Measurements from ENCODE around the gene TEPSIN.

TEPSIN gene

DNA sequence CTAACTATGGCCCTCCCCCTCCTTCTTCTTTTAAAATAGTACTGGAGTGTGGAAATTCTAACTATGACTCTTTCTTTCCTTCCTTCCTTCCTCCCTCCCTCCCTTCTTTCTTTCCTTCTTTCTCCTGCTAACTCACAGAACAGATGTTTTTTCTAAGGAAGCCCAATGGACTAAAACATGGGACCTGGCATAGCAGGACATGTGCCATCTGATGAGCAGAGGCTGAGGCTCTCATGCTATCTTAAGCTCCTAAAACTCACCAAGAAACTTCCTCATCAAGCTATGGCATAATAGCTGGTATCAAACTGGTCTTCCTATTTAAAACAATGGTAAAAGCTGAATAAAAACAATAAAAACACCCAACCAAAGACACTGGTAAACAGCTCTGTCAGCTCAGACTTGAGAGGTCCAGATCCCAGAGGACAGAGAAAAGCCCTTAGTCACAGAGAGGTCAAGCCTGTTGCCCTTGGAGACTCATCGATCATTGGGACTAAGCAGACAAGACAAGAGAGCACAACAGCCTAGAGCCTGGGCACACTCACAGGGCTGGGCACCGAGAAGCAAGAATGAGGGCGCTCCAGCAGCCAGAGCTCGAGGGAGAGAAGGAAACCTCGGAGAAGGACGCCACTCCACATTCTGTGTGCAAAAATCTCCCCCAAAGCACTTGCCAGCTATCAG lies 28.7 kb upstream of the TEPSIN start:
- DNase-seq (ENCODE audit: low read depth in 3 of 3) = no peak

DNA sequence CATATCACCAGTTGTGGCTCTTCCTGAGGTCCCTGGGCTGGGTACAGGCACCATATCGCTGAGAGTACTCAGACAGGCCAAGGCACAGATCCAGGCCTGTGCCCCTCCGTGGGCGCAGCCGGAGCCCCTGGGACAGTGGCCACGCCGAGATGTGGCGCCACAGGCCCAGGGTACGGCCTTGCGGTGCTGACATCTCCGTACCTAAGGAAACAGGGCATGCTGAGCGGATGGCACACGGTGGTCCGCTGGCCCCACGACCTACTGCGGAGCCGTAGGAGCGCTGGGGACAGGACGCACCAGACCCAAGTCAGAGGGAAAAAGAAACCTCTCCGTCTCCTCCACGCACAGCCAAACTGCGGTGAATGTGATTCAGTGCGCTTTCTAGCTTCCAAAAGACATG lies 26.7 kb upstream of the TEPSIN start:
- no peak for DNase-seq (ENCODE audit: low read depth in 3 of 3)

DNA sequence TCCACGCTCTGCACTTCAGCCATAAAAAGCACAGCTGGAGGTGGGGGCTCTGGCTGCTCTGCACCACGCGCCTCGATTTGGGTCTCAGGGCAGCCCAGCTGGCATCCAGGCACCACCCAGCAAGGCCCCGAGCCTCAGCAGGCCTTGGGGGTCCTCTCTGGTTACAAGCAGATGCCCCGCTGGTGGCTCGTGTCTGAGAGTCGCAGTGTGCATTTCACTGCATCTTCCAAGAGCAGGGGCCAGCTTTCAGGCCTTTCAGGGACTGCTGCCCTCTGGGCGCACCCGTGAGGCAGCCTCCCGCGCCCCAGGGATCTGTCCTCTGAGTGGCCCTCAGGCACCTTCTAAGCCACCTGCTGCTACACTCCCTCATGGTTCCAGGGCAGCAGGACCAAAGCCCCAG lies 25.8 kb upstream of the TEPSIN start:
- no peak for DNase-seq (ENCODE audit: low read depth in 3 of 3)

DNA sequence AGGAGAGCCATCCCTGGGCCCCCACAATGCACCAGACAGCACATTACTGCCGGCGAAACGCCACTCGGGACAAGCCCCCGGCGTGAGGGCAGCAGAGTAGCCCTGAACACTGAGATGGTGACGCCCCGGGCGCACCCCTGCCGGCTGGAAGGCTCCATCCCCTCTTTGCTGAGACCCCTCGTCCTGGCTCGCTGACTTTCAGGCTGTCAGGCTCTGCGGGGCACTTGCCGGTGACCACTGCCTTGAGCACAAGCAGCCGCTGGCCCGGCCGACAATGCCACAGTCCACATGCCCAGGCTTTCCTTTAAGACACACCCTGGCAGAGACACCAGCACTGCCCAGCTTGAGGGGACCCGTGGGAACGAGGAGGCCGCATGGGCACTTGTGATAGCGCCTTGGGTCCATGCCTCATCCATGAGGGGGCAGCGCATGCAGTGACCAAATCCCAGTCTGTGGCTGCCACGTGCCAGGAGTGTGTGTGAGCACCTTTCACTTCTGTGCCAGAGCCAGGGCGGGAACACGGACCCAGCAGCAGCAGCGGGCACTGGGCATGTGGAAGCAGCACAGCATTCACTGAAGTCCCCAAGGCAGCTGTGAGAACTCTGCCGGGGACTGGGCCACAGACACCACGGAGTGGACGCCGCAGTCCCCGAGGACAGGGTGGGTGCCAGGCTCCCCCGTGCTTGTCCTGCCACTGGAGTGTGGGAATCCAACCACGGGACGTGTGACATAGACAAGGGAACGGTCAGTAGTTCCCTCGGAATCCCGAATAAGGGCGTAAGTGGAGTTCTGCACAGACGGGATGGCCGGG lies 24.7 kb upstream of the TEPSIN start:
- DNase-seq (ENCODE audit: low read depth in 3 of 3) = no peak

DNA sequence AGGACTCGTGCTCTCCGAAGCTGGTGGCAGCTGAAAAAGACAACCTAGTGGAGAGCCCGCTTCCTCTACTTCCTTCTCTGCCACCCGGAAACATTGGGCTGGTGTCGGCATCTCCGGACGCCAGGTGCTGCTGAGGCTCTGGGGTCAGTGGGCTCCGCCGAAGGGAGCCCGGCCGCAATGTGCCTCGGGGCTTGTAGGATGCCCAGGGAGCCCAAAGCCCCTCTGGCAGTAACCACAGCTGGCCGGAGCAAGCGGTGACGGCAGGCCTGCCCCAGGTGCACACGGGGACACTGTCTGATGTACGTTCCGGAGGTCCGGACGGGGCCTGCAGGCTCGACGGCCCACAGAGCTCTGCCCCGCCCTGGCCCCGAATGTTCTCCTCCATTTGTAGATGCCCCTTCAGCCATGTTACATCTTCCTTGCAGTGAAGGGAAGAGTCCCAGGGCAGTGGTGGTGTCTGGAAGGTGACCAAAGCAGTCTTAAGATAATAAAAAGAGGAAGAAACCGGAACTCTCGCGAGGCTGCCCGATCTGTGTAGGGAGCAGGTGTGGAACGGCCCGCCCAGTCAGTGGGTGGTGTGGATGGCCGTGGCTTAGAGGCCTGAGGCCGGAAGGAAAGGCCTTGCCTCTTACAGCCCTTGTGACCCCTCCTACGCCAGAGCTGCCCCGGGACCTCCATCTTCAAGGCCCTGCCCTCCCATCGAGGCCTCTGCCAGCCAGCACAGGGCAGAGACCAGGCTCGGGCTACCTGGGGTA lies 22.9 kb upstream of the TEPSIN start:
- DNase-seq (ENCODE audit: low read depth in 3 of 3) = no peak

DNA sequence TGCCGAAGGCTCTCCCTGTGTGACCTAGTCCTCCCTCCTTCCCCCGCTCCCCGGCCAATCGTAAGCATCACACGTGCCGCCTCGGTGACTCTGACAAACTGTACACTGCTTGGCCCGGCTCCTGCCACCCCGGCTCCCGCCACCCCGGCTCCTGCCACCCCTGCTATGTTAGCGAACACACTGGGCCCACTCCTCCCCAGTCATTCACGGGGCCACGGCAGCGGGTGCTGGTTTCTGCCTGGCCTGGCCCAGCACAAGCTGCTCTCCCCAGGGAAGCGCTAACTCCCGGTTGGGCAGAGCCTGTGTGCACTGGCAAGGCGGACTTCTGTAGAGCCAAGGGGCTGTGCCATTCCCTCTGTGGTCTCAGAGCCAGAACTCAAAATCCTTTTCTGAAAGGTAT lies 22.2 kb upstream of the TEPSIN start:
- DNase-seq (ENCODE audit: low read depth in 3 of 3) = no peak

DNA sequence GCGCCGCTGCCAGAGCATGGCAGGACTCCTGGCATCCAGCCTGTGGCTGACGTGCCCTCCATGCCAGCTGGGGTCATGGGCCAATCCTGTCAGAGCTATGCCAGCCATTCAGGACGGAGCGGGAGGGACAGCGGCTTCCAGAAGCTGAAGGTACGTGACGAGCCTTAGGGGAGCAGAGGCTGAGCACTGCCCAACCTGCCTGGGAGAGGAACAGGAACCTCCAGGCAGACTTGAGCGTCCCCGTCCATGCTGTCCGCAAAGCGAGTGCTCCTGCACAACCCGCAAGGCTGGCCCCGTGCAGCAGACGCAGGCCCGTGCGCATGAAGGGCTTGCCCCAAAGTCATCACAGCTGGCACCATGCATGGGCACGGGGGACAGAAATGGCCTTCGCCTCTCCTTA lies 21.8 kb upstream of the TEPSIN start:
- no peak for DNase-seq (ENCODE audit: low read depth in 3 of 3)

DNA sequence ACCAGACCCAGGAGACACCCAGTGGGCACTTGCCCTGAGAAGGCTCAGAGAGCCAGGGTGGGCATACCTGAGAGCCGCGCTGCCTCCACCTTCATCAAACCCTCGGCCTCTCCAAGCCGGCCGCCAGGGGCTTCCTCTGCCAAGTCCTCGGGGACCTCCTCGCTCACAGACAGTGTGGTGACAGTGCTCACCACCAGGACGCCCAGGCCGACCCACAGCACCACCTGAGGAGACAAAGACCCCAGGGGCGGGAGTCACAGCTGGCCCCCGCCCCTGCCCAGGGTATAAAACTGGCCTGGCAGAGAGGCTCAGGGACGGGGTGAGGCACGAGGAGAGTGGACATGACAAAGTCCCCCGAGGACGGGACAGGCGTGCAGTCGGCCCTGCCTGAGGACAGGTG lies 21.3 kb upstream of the TEPSIN start:
- no peak for DNase-seq (ENCODE audit: low read depth in 3 of 3)

DNA sequence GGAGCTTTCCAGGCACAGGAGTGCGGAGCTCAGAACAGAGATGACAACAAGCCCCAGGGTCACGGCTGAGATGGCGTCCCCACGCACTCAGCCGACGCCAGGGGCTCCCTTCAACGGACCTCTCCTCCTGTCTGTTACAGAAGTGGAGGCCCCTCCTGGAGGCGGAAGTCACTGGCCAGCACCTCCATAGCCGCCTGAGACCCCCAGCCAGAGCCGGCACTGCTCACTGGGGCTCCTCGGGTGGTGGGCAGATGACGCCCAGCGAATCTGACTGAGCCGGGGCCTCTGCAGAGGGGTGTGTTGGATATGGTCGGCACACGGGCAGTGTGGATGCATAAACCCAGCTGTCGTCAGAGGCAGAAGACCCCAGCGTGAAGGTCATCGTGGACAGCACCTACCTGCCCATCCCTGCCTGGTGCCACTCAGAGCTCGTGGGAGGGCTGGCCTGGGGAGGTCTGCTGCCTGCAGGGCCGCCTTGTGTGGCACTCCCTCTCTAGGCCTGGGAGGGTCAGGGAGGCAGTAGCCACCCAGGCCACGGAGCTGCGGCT lies 20.3 kb upstream of the TEPSIN start:
- DNase-seq (ENCODE audit: low read depth in 3 of 3) = no peak

DNA sequence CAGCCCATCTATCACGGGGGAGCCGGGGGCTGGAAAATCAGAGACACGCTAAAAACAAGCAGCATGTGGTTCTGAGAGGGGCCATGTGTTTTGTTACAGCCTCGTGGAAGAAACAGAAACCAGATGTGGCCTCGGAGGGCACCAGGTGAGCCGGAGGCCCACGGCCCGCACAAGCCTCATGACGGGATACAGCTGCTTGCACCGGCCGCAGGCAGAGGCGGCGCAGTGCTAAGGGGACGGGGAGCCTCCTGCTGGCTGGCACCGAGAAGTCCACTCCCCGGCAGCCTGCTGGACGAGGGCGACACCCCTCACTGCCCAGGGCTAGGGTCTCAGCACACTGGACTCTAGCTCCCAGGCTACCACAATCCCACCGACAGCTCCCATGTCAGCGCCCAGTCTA lies 19.4 kb upstream of the TEPSIN start:
- no peak for DNase-seq (ENCODE audit: low read depth in 3 of 3)

DNA sequence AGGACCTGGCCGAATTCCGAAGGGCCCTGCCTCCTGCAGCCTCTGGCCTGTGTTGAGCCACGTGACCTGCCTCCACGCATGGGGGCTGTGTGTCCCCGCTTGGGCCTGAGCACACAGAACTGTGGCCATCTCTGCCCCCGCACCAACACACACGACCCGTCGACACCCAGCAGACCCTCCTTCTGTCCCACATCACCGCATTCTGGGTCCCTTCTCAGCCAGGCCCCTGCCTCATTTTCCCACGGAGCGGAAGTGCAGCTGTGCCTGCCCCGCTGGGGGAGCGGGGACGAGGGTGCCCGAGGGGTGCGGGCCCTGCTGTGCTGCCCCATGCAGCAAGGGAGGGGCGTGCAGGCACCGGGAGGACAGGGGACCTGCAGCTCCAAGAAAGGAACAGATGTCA lies 18.7 kb upstream of the TEPSIN start:
- DNase-seq (ENCODE audit: low read depth in 3 of 3) = no peak

DNA sequence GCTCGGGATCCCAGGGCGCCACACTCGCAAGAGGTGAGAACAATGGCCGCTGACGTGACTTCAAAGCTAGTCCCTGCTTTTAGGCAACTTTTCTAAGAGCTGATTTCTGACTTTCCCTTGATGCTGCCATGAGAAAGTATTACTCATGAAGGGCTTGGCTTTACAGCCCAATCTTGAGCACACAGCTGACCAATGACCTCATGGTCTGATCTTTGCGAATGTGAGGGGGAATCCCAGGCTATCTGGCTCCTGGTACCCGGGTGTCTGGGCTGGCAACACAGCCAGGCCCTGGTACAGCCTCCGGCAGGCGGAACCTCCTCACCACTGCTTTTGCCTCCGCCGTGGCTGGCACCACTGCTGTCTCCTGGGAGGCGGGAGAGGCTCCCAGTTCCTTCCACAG lies 17.8 kb upstream of the TEPSIN start:
- no peak for DNase-seq (ENCODE audit: low read depth in 3 of 3)

DNA sequence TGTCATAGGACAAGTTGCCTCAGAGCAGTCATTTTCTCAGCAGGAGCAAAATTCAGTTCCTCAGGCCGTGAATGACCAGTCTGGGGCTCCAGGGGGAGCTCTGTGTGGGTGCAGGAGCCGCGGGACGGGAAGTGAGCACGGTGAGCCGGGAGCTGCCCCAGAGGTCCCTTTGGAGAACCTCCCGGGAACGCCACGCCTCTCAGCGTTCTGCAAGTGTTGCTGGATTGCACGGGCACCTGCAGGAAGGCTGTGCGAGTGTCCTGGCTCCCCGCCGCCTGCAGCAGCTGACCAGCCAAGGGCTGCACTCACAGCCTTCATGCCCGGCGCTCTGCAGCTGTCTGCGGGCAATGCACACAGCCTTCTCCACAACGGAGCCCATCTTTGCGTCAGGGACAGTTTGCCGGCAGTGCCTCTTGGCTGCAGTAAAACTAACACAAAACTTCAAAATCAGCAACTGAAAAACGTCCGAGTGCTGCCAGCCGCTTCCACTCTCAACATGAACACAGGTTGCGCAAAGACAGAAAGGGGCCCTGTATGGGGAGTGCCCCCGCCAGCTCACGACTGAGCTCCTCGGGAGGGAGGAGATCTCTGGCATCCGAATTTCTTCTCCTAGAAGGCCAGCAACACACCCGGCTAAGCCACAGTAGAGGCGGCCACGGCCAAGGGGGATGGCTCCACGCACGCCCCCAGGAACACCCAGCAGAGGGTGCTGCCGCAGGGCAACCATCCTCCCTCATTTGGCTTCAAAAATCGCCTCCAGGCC lies 16.3 kb upstream of the TEPSIN start:
- no peak for DNase-seq (ENCODE audit: low read depth in 3 of 3)

DNA sequence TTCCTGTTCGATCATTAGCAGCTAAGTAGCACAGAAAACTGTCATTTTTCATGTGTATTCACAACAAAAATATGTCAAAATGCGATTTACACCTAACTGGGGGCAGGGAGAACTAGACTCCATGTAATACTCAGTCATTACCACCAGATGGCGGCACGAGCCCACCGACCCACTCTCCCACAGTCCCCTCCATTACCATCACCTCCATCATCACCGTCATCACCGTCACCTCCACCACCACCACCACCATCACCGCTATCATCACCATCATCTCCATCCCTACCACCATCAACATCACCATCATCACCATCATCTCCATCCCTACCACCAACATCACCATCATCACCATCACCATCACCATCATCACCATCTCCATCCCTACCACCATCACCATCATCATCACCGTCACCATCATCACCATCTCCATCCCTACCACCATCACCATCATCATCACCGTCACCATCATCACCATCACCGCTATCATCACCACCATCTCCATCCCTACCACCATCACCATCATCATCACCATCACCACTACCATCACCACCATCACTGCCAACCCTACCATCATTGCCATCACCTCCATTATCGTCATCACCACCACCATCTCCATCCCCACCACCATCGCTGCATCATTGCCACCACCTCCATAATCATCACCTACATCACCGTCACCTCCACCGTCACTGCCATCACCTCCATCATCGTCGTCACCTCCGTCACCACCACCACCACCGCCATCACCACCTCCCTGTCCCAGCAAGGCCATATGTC lies 14.7 kb upstream of the TEPSIN start:
- DNase-seq (ENCODE audit: low read depth in 3 of 3) = peak in 2 of 3 donors; percentile 34 to 43

DNA sequence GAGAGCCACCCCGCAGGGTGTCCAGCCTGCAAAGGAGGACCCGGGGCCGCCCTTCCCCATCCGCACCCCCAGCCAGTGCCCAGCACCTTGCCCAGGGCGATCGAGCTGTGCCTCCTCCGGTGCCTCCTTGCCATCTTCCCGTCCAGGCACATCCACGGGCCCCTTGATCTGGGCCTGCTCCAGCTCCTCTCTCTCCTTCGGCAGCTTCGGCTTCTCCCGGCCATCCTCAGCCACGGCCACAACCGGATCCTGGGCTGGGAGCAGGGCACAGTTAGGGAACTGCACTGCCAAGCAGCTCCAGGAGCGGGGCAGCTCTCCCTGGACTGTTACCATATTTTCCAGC lies 14.1 kb upstream of the TEPSIN start:
- no peak for DNase-seq (ENCODE audit: low read depth in 3 of 3)

DNA sequence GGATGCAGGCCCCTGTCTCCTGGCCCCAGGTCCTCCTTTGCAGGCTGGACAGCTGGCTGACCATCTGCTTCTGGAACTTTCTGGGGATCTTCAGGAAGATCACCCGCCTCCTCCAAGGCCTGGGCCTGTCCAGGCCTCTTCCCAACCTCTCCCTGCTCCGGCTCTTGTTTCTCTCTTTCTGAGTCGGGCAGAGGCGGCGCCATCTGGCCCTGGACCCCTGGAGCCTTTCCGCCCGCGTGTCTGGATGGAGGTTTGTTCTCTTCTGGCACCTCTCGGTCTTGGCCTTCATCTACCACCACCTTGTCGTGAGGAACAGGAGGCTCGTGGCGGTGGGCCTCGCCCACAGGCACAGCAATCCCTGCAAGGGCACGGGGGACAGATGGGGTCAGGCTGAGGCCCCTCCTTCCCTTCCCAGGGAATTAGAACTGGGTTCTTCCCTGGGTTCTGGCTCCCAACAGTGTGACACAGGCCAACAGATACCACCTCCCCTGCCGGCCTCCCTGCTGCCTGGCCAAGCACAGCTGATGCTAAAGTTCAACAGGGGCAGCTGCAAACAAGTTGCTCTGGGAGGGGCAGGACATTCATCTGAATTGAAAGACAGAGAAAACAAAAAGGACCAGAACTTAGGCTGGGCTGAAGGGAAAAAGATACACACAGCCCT lies 13.6 kb upstream of the TEPSIN start:
- DNase-seq (ENCODE audit: low read depth in 3 of 3) = no peak

DNA sequence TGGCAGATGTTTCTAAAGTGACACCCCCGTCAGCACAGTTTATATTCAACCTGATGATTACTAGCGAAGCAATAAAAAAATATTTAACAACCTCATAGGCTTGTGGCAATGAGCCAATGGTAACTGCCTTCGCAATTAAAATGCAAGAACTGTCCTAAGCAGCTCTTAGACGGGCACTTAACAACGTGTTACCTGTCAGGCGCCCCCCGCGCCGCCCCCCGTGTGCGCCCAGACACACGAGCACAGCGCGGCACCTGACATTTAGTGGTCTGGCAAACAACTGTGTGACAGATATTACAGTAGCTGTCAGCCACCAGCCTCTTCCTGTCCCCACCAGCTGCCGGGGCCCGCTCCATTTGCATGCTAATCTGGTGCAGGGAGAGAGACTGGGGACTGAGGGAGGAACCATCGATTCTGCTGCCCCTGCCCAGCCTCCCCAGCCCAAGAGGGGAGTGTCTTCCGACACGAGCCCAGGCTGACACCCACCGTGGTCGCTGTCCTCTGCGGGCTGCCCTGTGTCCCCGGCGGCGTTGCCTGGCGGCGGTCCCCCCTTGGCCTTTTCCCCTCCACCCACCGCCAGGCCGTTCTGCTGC lies 12.9 kb upstream of the TEPSIN start:
- no peak for DNase-seq (ENCODE audit: low read depth in 3 of 3)

DNA sequence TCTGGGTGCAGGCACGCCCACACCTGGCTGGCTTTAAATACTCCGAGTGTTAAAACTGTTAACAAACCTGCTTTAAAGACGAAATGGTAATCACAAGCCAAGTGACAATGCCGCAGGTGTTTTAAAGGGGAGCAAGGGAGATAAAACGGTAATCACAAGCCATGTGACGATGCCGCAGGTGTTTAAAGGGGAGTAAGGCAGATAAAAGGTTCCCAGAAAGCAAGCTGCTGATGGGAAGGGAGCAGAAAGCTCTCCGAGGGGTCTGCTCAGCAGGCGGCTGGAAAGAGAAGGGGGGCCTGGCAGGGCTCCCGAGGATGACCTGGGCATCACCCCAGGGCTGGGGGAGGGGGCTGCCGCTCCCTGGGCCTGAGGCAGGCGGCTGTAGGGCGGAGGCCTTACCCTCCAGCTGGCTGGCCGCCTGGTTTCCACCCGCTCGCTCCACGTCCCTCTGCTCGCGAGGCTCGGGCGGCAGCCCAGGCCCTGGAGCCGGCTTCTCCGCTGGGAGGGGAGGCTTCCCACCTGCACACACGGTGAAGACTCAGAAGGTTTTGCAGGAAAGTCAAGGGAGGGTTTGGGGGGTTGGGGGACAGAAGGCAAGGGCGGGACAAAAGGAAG lies 12.3 kb upstream of the TEPSIN start:
- DNase-seq (ENCODE audit: low read depth in 3 of 3) = no peak

DNA sequence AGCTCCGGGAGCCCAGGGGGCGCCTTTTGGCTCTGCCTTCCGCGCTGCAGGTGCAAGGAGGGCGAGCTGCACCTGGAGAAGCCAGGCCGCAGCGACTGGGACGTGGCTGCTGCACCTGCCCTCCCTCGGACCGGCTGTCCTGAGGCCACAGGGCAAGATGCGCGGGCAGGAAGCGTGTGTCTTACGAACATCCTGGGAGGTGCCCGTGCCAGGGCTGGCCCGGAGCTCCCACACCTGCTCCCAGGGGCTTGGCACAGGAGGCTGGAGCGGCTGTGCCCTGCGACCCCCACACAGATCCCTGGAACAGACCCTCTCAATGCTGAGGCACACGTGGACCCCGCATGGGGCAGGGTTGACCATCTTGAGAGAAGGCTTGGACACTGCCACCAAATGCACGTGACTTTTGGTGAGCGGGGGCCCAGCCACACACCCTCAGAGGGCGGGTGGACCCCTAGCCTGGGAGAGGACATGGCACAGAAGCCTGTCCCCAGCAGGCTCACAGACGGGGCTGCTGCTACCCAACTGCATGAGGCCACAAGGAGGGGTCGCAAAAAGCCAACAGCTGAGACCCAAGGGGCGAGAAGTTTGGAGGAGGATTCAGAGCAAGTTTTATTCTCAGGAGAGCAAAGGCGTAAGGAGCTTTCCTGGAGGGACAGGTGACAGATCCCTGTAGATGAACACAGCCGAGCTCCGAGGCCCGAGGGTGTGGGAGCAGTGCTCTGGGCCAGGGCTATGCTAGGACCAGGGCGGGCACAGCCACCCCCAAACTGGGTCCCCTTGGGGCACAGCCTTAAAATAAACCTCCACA lies 11.6 kb upstream of the TEPSIN start:
- DNase-seq (ENCODE audit: low read depth in 3 of 3) = no peak

Data from stimulated activated CD4-positive, alpha-beta T cell treated with anti-CD3 and anti-CD28 coated beads, TNF-alpha, amount 100 ng/mL, for 48 hours (primary cell).